T-helper 1 cell treated with Interleukin-12 subunit alpha and Interleukin-12 subunit beta and Interleukin-4 antibody, amounts not matched to agents 30 μg/mL and 1 μg/mL, for 36 hours (primary cell): ENCODE data around the gene SPG11.

ENCODE experiments used
- H3K27ac Mint-ChIP-seq: one replicate; pipeline ENCODE4 v1.8.0; 2021; ENCODE audit warnings: mild to moderate bottlenecking, mixed read lengths
- H3K27me3 Mint-ChIP-seq: one replicate; pipeline ENCODE4 v1.8.0; 2021; ENCODE audit warnings: low read depth, mixed read lengths
- H3K36me3 Mint-ChIP-seq: one replicate; pipeline ENCODE4 v1.8.0; 2021; ENCODE audit warnings: low read depth, mixed read lengths
- H3K4me1 Mint-ChIP-seq: one replicate; pipeline ENCODE4 v1.8.0; 2021; ENCODE audit warnings: low read depth, mixed read lengths
- H3K4me3 Mint-ChIP-seq: one replicate; pipeline ENCODE4 v1.8.0; 2021; ENCODE audit warnings: mild to moderate bottlenecking, moderate library complexity, mixed read lengths
- H3K9me3 Mint-ChIP-seq: one replicate; pipeline ENCODE4 v1.8.0; 2021; ENCODE audit warnings: mixed read lengths

SPG11 gene

DNA sequence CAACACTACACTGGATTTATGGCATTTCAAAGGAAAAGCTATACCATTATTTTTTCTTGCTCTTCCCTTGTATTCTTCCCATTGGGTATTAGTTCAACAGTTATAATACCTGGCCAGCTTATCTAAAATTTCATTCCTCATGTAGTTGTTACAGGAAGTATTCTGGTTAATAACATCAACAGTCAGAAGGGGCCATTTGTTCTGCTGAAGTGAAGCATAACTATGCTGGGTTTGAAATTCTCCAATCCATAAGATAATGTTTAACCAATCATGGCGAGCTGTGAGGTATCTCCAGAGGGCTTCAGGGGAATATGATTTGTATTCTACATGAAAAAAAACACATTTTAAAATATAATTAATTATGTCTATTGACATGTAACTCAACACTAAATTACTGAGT, 43.4 kb downstream of the SPG11 start:
- Mint-ChIP-seq H3K27me3 (no peaks in the 10 kb centered on the region), H3K4me1 (peaks cover 4% of the 10 kb centered on the region), H3K9me3 (no peaks in the 10 kb centered on the region), H3K4me3 (no peak overlapping the region), H3K27ac (no peak overlapping the region), H3K36me3 (peaks cover 40% of the 10 kb centered on the region)

DNA sequence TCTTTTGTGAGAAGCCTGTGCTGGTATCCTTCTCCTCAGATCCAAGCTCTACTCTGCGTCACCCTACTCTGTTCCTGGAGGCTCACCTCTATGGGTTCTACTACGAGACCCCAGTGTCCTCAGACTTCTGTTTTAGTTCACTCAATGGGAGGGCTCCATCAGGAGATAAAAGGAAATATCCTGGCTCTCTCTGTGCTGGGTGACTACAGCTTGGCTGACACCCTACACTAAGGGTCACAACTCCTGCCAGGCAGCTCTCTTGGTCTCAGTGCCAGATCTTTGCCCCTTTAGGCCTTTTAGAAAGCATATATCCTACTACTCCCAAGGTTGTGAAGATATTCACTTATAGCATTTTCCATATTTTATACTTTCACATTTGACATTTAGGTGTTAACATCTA, 46.5 kb downstream of the SPG11 start:
- Mint-ChIP-seq H3K27ac (no peak overlapping the region), H3K36me3 (peaks cover 42% of the 10 kb centered on the region), H3K4me1 (no peaks in the 10 kb centered on the region), H3K27me3 (no peaks in the 10 kb centered on the region), H3K4me3 (no peak overlapping the region), H3K9me3 (no peaks in the 10 kb centered on the region)

- Mint-ChIP-seq H3K27me3 (no peaks in the 10 kb centered on the region), H3K4me3 (no peak overlapping the region), H3K36me3 (peaks cover 51% of the 10 kb centered on the region), H3K9me3 (no peaks in the 10 kb centered on the region), H3K4me1 (no peaks in the 10 kb centered on the region), H3K27ac (no peak overlapping the region)
Measured at GRCh38 chr15:44606740-44607139, 56.7 kb downstream of the SPG11 start.

DNA sequence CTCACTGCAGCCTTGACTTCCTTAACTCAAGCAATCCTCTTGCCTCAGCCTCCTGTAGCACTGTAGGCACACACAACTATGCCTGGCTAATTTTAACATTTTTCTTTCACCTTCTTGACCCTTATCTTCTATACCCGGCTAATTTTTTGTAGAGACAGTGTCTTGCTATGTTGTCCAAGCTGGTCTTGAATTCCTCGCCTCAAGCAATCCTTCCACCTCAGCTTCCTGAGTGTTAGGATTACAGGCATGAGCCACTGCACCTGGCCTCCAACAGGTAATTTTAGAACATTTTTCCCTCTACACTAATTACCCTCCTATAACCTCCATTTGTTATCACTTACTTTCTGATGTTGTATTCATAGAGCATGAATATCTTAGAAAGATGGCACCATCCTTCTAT, 60.3 kb downstream of the SPG11 start:
- H3K27ac Mint-ChIP-seq, result no peak overlapping the region

DNA sequence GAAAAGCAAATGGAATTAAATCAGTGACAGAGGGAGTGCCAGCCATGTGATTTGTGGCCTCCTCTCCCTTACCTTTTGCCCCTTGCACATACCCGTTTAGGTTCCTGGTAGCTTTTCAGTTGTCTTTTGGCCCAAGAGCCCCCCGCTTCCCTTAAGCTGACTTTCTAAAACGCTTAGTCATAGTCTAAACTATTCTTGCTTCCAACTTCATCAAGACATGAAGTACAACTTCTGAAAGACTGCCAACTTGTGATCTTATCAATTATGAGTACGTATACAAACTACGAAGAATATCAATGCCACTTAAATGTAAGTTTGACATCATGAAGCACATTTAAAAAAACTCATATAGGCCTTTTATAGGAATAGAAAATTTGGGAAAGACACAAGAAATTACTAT, 64.6 kb downstream of the SPG11 start:
- Mint-ChIP-seq H3K36me3 (peaks cover 48% of the 10 kb centered on the region), H3K4me3 (no peak overlapping the region), H3K4me1 (peaks cover 29% of the 10 kb centered on the region)

More for the DNA sequence above, 60.3 kb downstream of the SPG11 start:
- no peak overlapping the region for H3K4me3 Mint-ChIP-seq
- H3K27me3 Mint-ChIP-seq, result no peaks in the 10 kb centered on the region
- H3K36me3 Mint-ChIP-seq, result peaks cover 53% of the 10 kb centered on the region
- peaks cover 9% of the 10 kb centered on the region for H3K4me1 Mint-ChIP-seq
- H3K9me3 Mint-ChIP-seq, result no peaks in the 10 kb centered on the region

DNA sequence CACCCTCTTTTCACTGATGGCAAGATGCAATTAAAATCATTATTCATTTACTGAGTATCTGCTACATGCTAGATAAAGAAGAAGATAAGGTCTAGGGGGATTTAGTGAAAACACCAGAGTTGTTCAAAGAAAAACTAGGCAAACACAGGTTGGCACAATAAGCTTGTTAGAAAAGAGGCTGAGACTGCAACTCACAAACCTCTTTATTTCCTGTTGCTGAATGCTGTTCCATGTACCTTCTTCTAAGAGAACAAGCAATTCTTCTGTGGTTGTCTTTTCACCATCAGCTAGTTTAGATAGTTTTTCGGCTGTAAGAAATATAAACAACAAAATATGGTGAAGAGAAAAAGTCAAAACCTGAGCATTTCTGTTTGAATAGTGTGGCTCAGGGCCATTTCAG, 65.4 kb downstream of the SPG11 start:
- H3K36me3 Mint-ChIP-seq, result peaks cover 46% of the 10 kb centered on the region
- no peak overlapping the region for H3K4me3 Mint-ChIP-seq
- peaks cover 33% of the 10 kb centered on the region for H3K4me1 Mint-ChIP-seq
- no peaks in the 10 kb centered on the region for H3K27me3 Mint-ChIP-seq
- H3K27ac Mint-ChIP-seq, result peak overlapping the region; percentile 67
- no peaks in the 10 kb centered on the region for H3K9me3 Mint-ChIP-seq

More for the DNA sequence above, 64.6 kb downstream of the SPG11 start:
- H3K27me3 Mint-ChIP-seq, result no peaks in the 10 kb centered on the region
- no peaks in the 10 kb centered on the region for H3K9me3 Mint-ChIP-seq
- peak overlapping the region; percentile 51 for H3K27ac Mint-ChIP-seq

DNA sequence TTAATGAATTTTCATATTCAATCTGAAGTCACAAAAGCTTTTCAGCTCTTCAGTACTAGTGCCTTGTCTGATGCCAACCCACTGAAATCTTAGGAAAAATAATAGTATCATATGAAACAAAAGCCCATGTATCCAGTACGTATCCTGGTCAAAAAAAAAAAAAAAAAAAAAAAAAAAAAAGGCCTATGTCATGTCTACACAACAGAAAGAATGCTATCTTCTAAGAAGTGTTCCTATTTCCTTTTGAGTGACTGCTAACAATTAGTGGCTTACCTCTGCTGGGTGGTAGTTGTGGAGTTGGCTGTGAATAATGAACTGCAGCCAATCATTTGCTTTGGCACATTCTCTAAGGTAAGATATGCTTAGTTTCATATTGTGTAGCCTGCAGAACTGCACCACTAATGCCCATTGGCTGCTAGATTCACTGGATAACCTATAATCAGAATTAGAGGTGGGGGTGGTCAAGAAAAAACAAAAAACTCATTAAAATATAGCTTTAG, 66.9 kb downstream of the SPG11 start:
- no peak overlapping the region for H3K27ac Mint-ChIP-seq
- H3K36me3 Mint-ChIP-seq, result peaks cover 38% of the 10 kb centered on the region
- no peak overlapping the region for H3K4me3 Mint-ChIP-seq
- no peaks in the 10 kb centered on the region for H3K27me3 Mint-ChIP-seq
- H3K4me1 Mint-ChIP-seq, result peaks cover 33% of the 10 kb centered on the region
- H3K9me3 Mint-ChIP-seq, result no peaks in the 10 kb centered on the region

- peaks cover 37% of the 10 kb centered on the region for H3K36me3 Mint-ChIP-seq
- H3K4me1 Mint-ChIP-seq, result peaks cover 33% of the 10 kb centered on the region
- H3K9me3 Mint-ChIP-seq, result no peaks in the 10 kb centered on the region
- H3K27me3 Mint-ChIP-seq, result no peaks in the 10 kb centered on the region
- no peak overlapping the region for H3K27ac Mint-ChIP-seq
- no peak overlapping the region for H3K4me3 Mint-ChIP-seq
Measured at GRCh38 chr15:44595656-44596510, 67.6 kb downstream of the SPG11 start.

- Mint-ChIP-seq H3K27me3 (no peaks in the 10 kb centered on the region), H3K36me3 (peaks cover 42% of the 10 kb centered on the region), H3K27ac (no peak overlapping the region), H3K9me3 (no peaks in the 10 kb centered on the region), H3K4me1 (peaks cover 33% of the 10 kb centered on the region), H3K4me3 (no peak overlapping the region)
Measured at GRCh38 chr15:44595246-44595645, 68.2 kb downstream of the SPG11 start.

GRCh38 chr15:44593042-44593736, 70.3 kb downstream of the SPG11 start:
- Mint-ChIP-seq H3K36me3 (peaks cover 44% of the 10 kb centered on the region), H3K4me1 (peaks cover 24% of the 10 kb centered on the region), H3K27ac (peak overlapping the region; percentile 31)

DNA sequence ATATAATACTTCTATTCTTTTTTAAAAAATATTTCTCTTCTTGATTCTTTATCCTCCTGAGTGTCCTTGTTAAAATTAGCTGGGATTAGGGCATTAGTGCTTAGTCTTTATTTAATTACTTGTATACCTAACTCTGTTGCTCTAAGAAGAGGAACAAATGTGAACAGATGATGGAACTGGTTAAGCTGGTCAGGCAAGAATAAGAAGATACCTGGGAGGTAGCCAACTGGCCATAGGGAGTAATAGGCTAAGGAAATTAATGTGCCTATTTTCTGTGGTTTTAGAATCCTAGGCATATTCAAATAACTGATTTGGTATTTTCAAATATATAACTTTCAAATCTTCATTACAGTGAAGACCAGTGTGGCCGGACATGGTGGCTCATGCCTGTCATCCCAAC, 72.1 kb downstream of the SPG11 start:
- peaks cover 37% of the 10 kb centered on the region for H3K36me3 Mint-ChIP-seq
- no peaks in the 10 kb centered on the region for H3K9me3 Mint-ChIP-seq
- H3K4me1 Mint-ChIP-seq, result peaks cover 10% of the 10 kb centered on the region
- no peak overlapping the region for H3K27ac Mint-ChIP-seq
- H3K27me3 Mint-ChIP-seq, result no peaks in the 10 kb centered on the region
- no peak overlapping the region for H3K4me3 Mint-ChIP-seq

More at GRCh38 chr15:44593042-44593736, 70.3 kb downstream of the SPG11 start:
- Mint-ChIP-seq H3K9me3 (no peaks in the 10 kb centered on the region), H3K27me3 (no peaks in the 10 kb centered on the region), H3K4me3 (no peak overlapping the region)

DNA sequence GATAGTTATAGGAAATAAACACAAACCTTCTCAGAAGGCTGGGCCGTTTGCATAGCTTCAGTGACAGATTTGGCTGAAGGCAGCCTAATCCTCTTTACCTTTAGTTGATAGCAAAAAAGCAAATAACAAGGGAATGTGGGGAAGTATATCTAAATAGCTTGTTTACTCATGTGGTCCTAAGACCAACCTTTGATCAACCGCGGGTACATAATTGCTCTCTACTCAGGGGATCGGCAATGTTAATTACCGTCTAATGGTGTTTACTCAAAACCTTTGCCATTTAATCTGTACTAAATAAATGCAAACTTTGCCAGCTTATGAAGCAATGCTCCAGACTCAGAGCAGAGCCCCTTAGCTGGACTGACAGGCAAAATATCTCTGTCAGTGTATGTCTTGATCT, 74.9 kb downstream of the SPG11 start:
- H3K4me3 Mint-ChIP-seq, result no peak overlapping the region
- peaks cover 40% of the 10 kb centered on the region for H3K36me3 Mint-ChIP-seq
- H3K9me3 Mint-ChIP-seq, result no peaks in the 10 kb centered on the region
- H3K4me1 Mint-ChIP-seq, result peaks cover 8% of the 10 kb centered on the region
- H3K27ac Mint-ChIP-seq, result no peak overlapping the region
- H3K27me3 Mint-ChIP-seq, result no peaks in the 10 kb centered on the region

DNA sequence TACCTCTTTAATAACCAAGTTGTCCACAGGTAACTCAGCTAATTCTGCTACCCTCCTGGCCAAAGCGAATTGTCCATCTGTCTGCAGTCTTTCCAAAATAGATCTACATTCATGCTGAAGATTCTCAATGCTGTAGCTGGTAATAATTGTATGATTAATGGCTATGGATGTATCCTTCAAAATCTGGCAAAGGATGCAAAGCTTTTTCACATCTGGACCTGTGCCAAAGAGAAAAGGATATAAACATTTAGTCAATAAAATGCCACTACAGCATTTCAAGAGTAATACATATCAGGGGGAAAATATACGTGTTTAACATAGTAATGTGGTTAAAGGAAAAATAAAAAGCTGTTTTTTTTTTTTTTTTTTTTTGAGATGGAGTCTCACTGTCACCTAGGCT, 77.8 kb downstream of the SPG11 start:
- no peaks in the 10 kb centered on the region for H3K9me3 Mint-ChIP-seq
- no peak overlapping the region for H3K4me3 Mint-ChIP-seq
- H3K36me3 Mint-ChIP-seq, result peaks cover 44% of the 10 kb centered on the region
- no peak overlapping the region for H3K27ac Mint-ChIP-seq
- peaks cover 9% of the 10 kb centered on the region for H3K4me1 Mint-ChIP-seq
- no peaks in the 10 kb centered on the region for H3K27me3 Mint-ChIP-seq

DNA sequence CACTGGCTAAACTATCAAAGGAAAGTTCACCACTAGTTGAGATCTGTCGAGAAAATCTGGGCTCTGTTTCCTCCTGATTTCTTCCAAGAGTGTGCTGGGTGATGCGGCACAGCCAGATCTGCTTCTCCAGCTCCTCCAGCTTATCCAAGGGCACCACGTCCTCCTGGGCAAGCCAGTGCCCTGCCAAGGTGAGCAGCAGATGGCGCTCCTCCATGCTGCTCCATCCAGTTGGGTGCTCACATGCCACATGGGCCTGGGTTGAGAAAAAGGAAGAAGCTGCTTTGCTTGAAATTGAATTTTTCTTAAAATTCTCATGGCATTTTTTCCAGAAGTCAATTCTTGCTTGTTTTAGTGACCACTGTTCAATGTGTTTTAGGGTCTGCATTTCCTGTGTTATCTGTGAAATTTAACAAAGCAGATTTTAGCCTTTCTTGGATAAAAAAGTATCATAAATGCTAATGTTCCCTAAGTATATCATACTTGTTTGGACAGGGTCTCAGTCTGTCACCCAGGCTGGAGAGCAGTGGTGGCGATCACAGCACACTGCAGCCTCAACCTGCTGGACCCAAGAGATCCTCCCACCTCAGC, 79.2 kb downstream of the SPG11 start:
- Mint-ChIP-seq H3K36me3 (peaks cover 40% of the 10 kb centered on the region), H3K27me3 (no peaks in the 10 kb centered on the region), H3K9me3 (no peaks in the 10 kb centered on the region), H3K4me1 (peaks cover 10% of the 10 kb centered on the region), H3K4me3 (no peak overlapping the region), H3K27ac (no peak overlapping the region)
